C4-2B (cell line): Measurements from ENCODE around the gene ALDH3A2.

Source experiments
- ZFX ChIP-seq: fragments of 450-650 bp; IDR thresholded peaks from 2 replicates; pipeline ENCODE4 v1.6.1; 2017
- TF ChIP-seq, protein P1 (sequence below): fragments of 450-650 bp; conservative IDR thresholded peaks from 2 replicates; pipeline ENCODE4 v1.5.1; 2017; ENCODE audit warnings: mild to moderate bottlenecking

DNA sequence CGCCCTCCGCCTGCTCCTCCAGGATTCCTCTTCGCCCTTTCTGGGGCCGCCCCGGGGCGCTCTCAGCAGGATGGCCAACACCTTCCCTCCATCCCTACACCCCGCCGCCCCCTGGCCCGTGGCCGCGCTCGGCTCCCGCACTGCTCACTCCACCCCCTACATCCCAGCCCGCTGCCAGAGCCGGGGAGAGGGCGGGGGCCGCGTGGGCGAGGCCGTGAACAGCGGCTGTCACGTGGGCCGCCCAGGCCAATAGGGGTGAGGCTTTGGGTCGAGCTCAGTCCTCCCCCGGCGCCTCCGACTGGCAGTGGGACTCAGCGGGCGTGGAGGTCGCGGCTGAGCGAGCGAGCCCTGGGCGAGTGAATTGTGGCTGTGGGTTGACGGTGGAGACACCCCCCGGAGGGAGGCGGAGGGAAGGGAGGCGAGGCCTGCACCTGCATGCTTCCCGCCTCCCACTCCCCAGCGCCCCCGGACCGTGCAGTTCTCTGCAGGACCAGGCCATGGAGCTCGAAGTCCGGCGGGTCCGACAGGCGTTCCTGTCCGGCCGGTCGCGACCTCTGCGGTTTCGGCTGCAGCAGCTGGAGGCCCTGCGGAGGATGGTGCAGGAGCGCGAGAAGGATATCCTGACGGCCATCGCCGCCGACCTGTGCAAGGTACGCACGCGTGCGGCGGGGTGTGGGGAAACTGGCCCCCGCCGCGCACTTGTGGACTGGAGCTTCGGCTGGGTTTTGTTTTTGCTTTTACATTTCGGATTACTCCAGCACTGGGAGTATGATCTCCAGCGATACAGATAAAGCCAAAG, at the start of gene ALDH3A2:
- TF ChIP-seq, protein P1, sequence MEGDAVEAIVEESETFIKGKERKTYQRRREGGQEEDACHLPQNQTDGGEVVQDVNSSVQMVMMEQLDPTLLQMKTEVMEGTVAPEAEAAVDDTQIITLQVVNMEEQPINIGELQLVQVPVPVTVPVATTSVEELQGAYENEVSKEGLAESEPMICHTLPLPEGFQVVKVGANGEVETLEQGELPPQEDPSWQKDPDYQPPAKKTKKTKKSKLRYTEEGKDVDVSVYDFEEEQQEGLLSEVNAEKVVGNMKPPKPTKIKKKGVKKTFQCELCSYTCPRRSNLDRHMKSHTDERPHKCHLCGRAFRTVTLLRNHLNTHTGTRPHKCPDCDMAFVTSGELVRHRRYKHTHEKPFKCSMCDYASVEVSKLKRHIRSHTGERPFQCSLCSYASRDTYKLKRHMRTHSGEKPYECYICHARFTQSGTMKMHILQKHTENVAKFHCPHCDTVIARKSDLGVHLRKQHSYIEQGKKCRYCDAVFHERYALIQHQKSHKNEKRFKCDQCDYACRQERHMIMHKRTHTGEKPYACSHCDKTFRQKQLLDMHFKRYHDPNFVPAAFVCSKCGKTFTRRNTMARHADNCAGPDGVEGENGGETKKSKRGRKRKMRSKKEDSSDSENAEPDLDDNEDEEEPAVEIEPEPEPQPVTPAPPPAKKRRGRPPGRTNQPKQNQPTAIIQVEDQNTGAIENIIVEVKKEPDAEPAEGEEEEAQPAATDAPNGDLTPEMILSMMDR, result peak; percentile 44
- peak; percentile 82 for TF ChIP-seq ZFX
